IMR-90 (cell line): ENCODE measurements around the gene MFRP.

Experiments used
- CEBPB ChIP-seq: IDR thresholded peaks from 2 replicates; pipeline ENCODE4 v1.6.1; 2012; ENCODE audit warnings: low read depth, low read length, improper control_type of control experiment
- CTCF ChIP-seq: conservative IDR thresholded peaks from 2 replicates; pipeline ENCODE4 v1.5.1; 2012; ENCODE audit warnings: mild to moderate bottlenecking, low read depth, low read length, improper control_type of control experiment
- POLR2A ChIP-seq: IDR thresholded peaks from 2 replicates; pipeline ENCODE4 v1.6.1; 2012; ENCODE audit warnings: mild to moderate bottlenecking, low read depth, low read length

GRCh38 chr11:119316729-119317591, 29.5 kb downstream of the MFRP start, which contains the start of gene MCAM:
- TF ChIP-seq CEBPB: no peak
- peak; percentile 85 for TF ChIP-seq POLR2A
- no peak for TF ChIP-seq CTCF
